Esophagus muscularis mucosa (tissue), 4 donors: ENCODE data around the gene ITPR1. TPM values are rescaled to one million over a fixed set of nuclear protein-coding genes. Genes with fewer than 3 reads are reported as not detected.

Experiments
- DNase-seq: peaks from one replicate; pipeline ENCODE4 v3.0.0-alpha.2; 2017; ENCODE audit errors: extremely low spot score
- H3K27ac ChIP-seq, 4 donors: fragments of 200-600 bp; sonication (generic); replicated peaks in 1 of 4; 1 replicate in 3 of 4; 2 replicates in 1 of 4; pipeline ENCODE4 v1.5.1; 2016 to 2019; ENCODE audit warnings: mild to moderate bottlenecking in 1 of 4
- H3K27me3 ChIP-seq, 4 donors: fragments of 200-600 bp; sonication (generic); one replicate each; pipeline versions ENCODE4 v1.5.1 to v1.6.0; 2016 to 2019
- H3K36me3 ChIP-seq, 4 donors: fragments of 200-600 bp; sonication (generic); one replicate each; pipeline ENCODE4 v1.5.1; 2016 to 2019
- H3K4me1 ChIP-seq, 4 donors: fragments of 200-600 bp; sonication (generic); one replicate each; pipeline ENCODE4 v1.5.1; 2016 to 2019
- H3K4me3 ChIP-seq, 4 donors: fragments of 200-600 bp; sonication (generic); 1 replicate in 2 of 4; 2 replicates in 2 of 4; pipeline ENCODE4 v1.5.1; 2016 to 2019; ENCODE audit warnings: mild to moderate bottlenecking in 4 of 4, moderate library complexity in 1 of 4
- H3K9me3 ChIP-seq, 4 donors: fragments of 200-600 bp; sonication (generic); 1 replicate in 3 of 4; 2 replicates in 1 of 4; pipeline ENCODE4 v1.5.1; 2016 to 2019
- CTCF ChIP-seq, 3 experiments: fragments of 200-600 bp in 2 of 3; fragments of 450-650 bp in 1 of 3; sonication (generic) in 2 of 3; IDR thresholded peaks; one replicate each; pipeline ENCODE4 v1.5.1; 2017 to 2019; ENCODE audit warnings: antibody characterized with exemption in 3 of 3, mild to moderate bottlenecking in 2 of 3, moderate library complexity in 1 of 3
- EP300 ChIP-seq: sonication (generic); formaldehyde crosslinking; IDR thresholded peaks from one replicate; pipeline ENCODE4 v1.6.1; 2017; ENCODE audit warnings: antibody characterized with exemption
- POLR2A ChIP-seq: fragments of 450-650 bp; IDR thresholded peaks from one replicate; pipeline ENCODE4 v1.6.1; 2017; ENCODE audit warnings: antibody characterized with exemption, moderate library complexity, mild to moderate bottlenecking, low read depth
- POLR2AphosphoS5 ChIP-seq, 2 donors: sonication (generic); formaldehyde crosslinking; IDR thresholded peaks; one replicate each; pipeline ENCODE4 v1.6.1; 2017; ENCODE audit warnings: antibody characterized with exemption in 2 of 2
- WGBS: methylation state at CpG from one replicate; pipeline ENCODE4 v1.1.5; 2018; 5-methylcytosine and 5-hydroxymethylcytosine counted together
- intact Hi-C: fragments of 100-400 bp; cut with DNase I; formaldehyde crosslinking; loops from one replicate; pipeline ENCODE4 v1.15.1; 2023
- total RNA-seq, 4 donors: library from RNA; depleted of rRNA; stranded (reverse); fragments of >200 nt; gene quantifications; one replicate each; pipeline versions ENCODE4 v1.1.0 to v1.2.1, GENCODE V29; 2016

Gene ITPR1
- total RNA-seq, 4 donors from 2014 or later: 204 to 271 (median 222) TPM

GRCh38 chr3:4846543-4846942 lies 353.4 kb downstream of the ITPR1 start:
- H3K27me3 ChIP-seq: no peaks in the 10 kb centered on the region
- no peak for TF ChIP-seq POLR2AphosphoS5 (IDR thresholded peaks at IDR 0.05)
- TF ChIP-seq POLR2A: no peak
- TF ChIP-seq EP300: no peak
- TF ChIP-seq CTCF (IDR thresholded peaks at IDR 0.05): no peak
- intact Hi-C loops: no loop called here
- no peak overlapping the region for H3K4me3 ChIP-seq
- H3K9me3 ChIP-seq: no peaks in the 10 kb centered on the region
- peaks cover 0 to 19% (median 0%) of the 10 kb centered on the region in 4 donors for H3K4me1 ChIP-seq
- no peak for DNase-seq
- 89% methylated on average over 4 of the region's 4 CpGs for WGBS
- peaks cover 0 to 5% (median 0%) of the 10 kb centered on the region in 4 donors for H3K36me3 ChIP-seq
- H3K27ac ChIP-seq: no peak overlapping the region

GRCh38 chr3:4848176-4848825 lies 355.2 kb downstream of the ITPR1 start:
- H3K4me1 ChIP-seq: peaks cover 0 to 20% (median 0%) of the 10 kb centered on the region in 4 donors
- no peak for DNase-seq
- H3K36me3 ChIP-seq: peaks cover 0 to 5% (median 0%) of the 10 kb centered on the region in 4 donors
- TF ChIP-seq POLR2AphosphoS5 (IDR thresholded peaks at IDR 0.05): no peak
- TF ChIP-seq EP300: no peak
- TF ChIP-seq POLR2A: no peak
- TF ChIP-seq CTCF (IDR thresholded peaks at IDR 0.05): no peak
- WGBS: 73% methylated on average over 6 of the region's 6 CpGs
- H3K27ac ChIP-seq: no peak overlapping the region
- no peak overlapping the region for H3K4me3 ChIP-seq
- intact Hi-C loops: no loop called here
- H3K27me3 ChIP-seq: no peaks in the 10 kb centered on the region
- H3K9me3 ChIP-seq: no peaks in the 10 kb centered on the region

- no peak for DNase-seq
- peaks cover 0 to 24% (median 0%) of the 10 kb centered on the region in 4 donors for H3K4me1 ChIP-seq
- WGBS: 77% methylated on average over 3 of the region's 3 CpGs
- no peaks in the 10 kb centered on the region for H3K9me3 ChIP-seq
- peak overlapping the region in 1 of 4 donors; percentile 11 for H3K27ac ChIP-seq
- no peaks in the 10 kb centered on the region for H3K27me3 ChIP-seq
- H3K4me3 ChIP-seq: no peak overlapping the region
- intact Hi-C loops: no loop called here
- peaks cover 0 to 5% (median 0%) of the 10 kb centered on the region in 4 donors for H3K36me3 ChIP-seq
- no peak for TF ChIP-seq CTCF (IDR thresholded peaks at IDR 0.05)
- no peak for TF ChIP-seq POLR2A
- no peak for TF ChIP-seq EP300
- TF ChIP-seq POLR2AphosphoS5 (IDR thresholded peaks at IDR 0.05): no peak
Observed at GRCh38 chr3:4849136-4849535, 356.0 kb downstream of the ITPR1 start.

GRCh38 chr3:4849739-4850138 lies 356.6 kb downstream of the ITPR1 start:
- Histone ChIP-seq H3K27ac (peak overlapping the region in 1 of 4 donors; percentile 24), H3K4me1 (peaks cover 0 to 24% (median 0%) of the 10 kb centered on the region in 4 donors)
- intact Hi-C loops: no loop called here

More at GRCh38 chr3:4849739-4850138, 356.6 kb downstream of the ITPR1 start:
- TF ChIP-seq POLR2A: no peak
- TF ChIP-seq CTCF (IDR thresholded peaks at IDR 0.05): no peak
- TF ChIP-seq POLR2AphosphoS5 (IDR thresholded peaks at IDR 0.05): no peak
- no peak for TF ChIP-seq EP300
- Histone ChIP-seq H3K36me3 (peaks cover 0 to 5% (median 0%) of the 10 kb centered on the region in 4 donors), H3K9me3 (no peaks in the 10 kb centered on the region), H3K4me3 (no peak overlapping the region), H3K27me3 (no peaks in the 10 kb centered on the region)
- no peak for DNase-seq
